ENCODE data around the gene PNLIPRP2.

DNA sequence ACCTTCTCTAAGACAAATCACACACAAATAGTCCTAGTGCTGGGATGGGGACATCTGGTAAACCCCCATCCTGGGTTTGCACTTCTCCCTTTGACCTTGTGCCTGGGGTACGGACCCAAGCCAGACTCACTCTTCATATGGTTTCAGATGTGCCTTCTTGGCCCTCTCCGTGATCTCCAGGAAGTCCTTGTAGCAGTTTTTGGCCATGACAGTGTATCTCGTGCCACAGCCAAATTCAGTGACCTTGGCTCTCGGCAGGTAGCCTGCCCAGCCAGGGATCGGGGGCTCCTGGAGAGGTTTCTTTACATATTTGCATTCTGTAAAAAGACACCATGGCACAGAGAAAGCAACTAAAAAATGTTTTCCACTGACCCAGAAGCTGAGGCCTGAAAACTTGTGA lies 43.9 kb downstream of the PNLIPRP2 start:
- TF ChIP-seq CTCF (conservative IDR thresholded peaks at IDR 0.05 in 1 of 2, IDR thresholded peaks at IDR 0.05 in 1 of 2; ENCODE audit: extremely low read depth in 1 of 2, insufficient read depth in 1 of 2, low read depth in 1 of 2, low read length in 2 of 2) (no peak), EZH2 (IDR thresholded peaks at IDR 0.05; ENCODE audit: borderline replicate concordance, low read length) (no peak)

All from mammary epithelial cell (primary cell).